ENCODE data around the gene NCR3LG1. TPM values are rescaled to one million over a fixed set of nuclear protein-coding genes. Genes with fewer than 3 reads are reported as not detected.
A peak's percentile ranks its signal among the peaks of the same experiment; 100 is the strongest.

Gene NCR3LG1
- total RNA-seq, 1 donor from 2014 or later: 0.51 TPM

DNA sequence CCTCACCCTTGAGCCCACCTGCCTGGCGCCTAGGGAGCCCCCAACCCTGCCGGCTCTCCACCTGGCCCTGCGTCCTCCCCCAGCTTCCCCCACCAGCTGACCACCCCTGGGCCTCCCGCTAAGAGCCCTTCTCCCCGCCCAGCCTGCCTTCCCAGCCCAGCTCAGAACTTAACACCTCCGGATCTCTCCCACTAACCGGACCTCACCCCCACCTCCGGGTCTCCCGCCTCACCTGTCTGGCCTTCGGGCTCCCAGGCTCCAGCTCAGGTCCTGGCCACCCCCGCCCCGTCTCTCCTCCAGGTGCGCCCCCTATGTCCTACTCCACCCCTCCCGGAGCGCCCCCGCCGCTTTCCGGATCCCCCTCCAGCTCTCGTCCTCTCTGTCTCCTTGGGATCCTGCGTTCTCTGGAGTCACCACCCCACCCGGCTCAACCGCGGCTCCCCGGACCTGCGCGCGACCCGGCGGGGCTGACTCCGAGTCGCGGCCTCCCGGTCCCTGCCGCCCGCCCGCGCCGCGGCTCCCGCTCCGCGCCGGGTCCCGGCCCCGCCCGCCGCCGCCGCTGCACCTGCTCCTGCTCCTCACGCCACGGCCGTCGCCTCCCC is 37.1 kb downstream of the NCR3LG1 start, which contains the start of gene KCNJ11:
Gene KCNJ11 (minus strand): TSS at position 51 of the 602 bp plus-strand sequence. CDS start 568 bp downstream, outside the sequence.
- no peak for DNase-seq
- H3K36me3 Mint-ChIP-seq (ENCODE audit: unreplicated experiment): no peaks in the 10 kb centered on the region
- peak within 1 kb of the TSS; percentile 76 for H3K4me3 Mint-ChIP-seq (ENCODE audit: unreplicated experiment)
- H3K9me3 Mint-ChIP-seq (ENCODE audit: unreplicated experiment): peaks cover 4% of the 10 kb centered on the region
- TF ChIP-seq CTCF (IDR thresholded peaks at IDR 0.05; ENCODE audit: partially characterized antibody, unreplicated experiment): no peak
- peaks cover 5% of the 10 kb centered on the region for H3K4me1 Mint-ChIP-seq (ENCODE audit: low read depth, unreplicated experiment)
- H3K27ac Mint-ChIP-seq (ENCODE audit: unreplicated experiment): no peak within 1 kb of the TSS
- peaks cover 12% of the 10 kb centered on the region for H3K27me3 Mint-ChIP-seq (ENCODE audit: unreplicated experiment)

- H3K36me3 Mint-ChIP-seq (ENCODE audit: unreplicated experiment): no peaks in the 10 kb centered on the region
- peak overlapping the region; percentile 76 for H3K4me3 Mint-ChIP-seq (ENCODE audit: unreplicated experiment)
- peak; percentile 89 for DNase-seq
- H3K9me3 Mint-ChIP-seq (ENCODE audit: unreplicated experiment): peaks cover 4% of the 10 kb centered on the region
- peaks cover 5% of the 10 kb centered on the region for H3K4me1 Mint-ChIP-seq (ENCODE audit: low read depth, unreplicated experiment)
- TF ChIP-seq CTCF (IDR thresholded peaks at IDR 0.05; ENCODE audit: partially characterized antibody, unreplicated experiment): peak; percentile 81
- no peak overlapping the region for H3K27ac Mint-ChIP-seq (ENCODE audit: unreplicated experiment)
- peaks cover 16% of the 10 kb centered on the region for H3K27me3 Mint-ChIP-seq (ENCODE audit: unreplicated experiment)
These were observed 37.8 kb downstream of the NCR3LG1 start for GRCh38 chr11:17389211-17389956.

- Mint-ChIP-seq H3K27ac (ENCODE audit: unreplicated experiment) (no peak overlapping the region), H3K36me3 (ENCODE audit: unreplicated experiment) (no peaks in the 10 kb centered on the region), H3K9me3 (ENCODE audit: unreplicated experiment) (peaks cover 4% of the 10 kb centered on the region), H3K4me1 (ENCODE audit: low read depth, unreplicated experiment) (peaks cover 5% of the 10 kb centered on the region), H3K4me3 (ENCODE audit: unreplicated experiment) (peak overlapping the region; percentile 58), H3K27me3 (ENCODE audit: unreplicated experiment) (peaks cover 15% of the 10 kb centered on the region)
- DNase-seq: no peak
- TF ChIP-seq CTCF (IDR thresholded peaks at IDR 0.05; ENCODE audit: partially characterized antibody, unreplicated experiment): no peak
These were observed 38.5 kb downstream of the NCR3LG1 start for GRCh38 chr11:17389957-17390649.

DNA sequence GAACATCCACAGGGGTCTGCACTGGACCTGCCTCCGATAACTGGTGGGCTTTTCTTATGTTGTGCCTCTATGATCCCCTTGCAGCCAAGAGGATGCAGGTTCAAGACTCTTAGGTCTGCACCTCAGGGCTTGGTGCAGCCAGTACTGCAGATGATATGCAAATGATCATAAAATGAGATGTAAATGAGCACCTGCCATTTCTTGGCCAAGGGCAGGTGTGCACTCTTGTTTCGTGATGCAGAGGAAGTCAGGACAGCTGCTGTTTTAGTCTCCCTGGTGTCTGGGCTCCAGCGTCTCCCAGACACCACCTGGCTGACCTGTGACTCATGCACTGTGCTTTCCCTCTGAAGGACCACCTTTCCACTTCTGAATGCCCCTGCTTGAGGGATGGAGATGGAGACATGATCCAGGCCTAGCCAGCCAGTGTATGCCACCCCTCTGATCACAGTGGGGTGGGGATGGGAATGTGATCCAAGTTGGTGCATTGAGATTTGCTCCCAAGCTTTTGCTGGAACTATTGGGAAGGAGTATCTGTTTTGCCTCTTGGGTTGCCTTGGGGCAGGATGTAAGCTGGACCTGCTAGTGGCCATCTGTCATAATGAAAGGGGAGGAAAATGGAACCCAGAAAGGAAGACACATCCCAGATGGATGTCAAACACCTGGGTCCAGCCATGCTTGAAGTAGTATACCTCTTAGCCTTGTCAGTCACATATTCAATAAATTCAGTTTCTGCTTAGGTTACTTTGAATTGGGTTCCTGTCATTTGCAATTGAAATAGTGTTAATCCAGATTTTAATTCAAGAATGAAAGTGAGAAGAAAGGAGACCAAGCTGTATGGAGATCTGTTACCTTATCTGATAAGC is 40.1 kb downstream of the NCR3LG1 start:
- Mint-ChIP-seq H3K36me3 (ENCODE audit: unreplicated experiment) (no peaks in the 10 kb centered on the region), H3K4me3 (ENCODE audit: unreplicated experiment) (no peak overlapping the region), H3K4me1 (ENCODE audit: low read depth, unreplicated experiment) (peaks cover 5% of the 10 kb centered on the region), H3K27ac (ENCODE audit: unreplicated experiment) (no peak overlapping the region), H3K9me3 (ENCODE audit: unreplicated experiment) (peaks cover 7% of the 10 kb centered on the region), H3K27me3 (ENCODE audit: unreplicated experiment) (peaks cover 14% of the 10 kb centered on the region)
- DNase-seq: no peak
- TF ChIP-seq CTCF (IDR thresholded peaks at IDR 0.05; ENCODE audit: partially characterized antibody, unreplicated experiment): no peak

All from glutamatergic neuron (in vitro differentiated cells).